Endodermal cell (in vitro differentiated cells): ENCODE data around the gene YWHAG. TPM values are rescaled to one million over a fixed set of nuclear protein-coding genes. Genes with fewer than 3 reads are reported as not detected.
"Not testable (repeated sequence)": the region's sequence is repeated elsewhere in the genome, so short reads cannot be mapped to it uniquely, and the experiment has no call there.

Experiments used
- DNase-seq: peaks from one replicate; pipeline ENCODE4 v3.0.0-alpha.2; 2017
- H3K27ac ChIP-seq: 2 replicates; pipeline ENCODE4 v1.5.1; 2013; ENCODE audit warnings: mild to moderate bottlenecking, low read depth, low read length, moderate library complexity
- H3K27me3 ChIP-seq: 2 replicates; pipeline ENCODE4 v1.6.1; 2013; ENCODE audit warnings: mild to moderate bottlenecking, low read length, moderate library complexity; ENCODE audit not compliant: insufficient read depth, control insufficient read depth, poor library complexity, severe bottlenecking
- H3K36me3 ChIP-seq: 2 replicates; pipeline ENCODE4 v1.7.0; 2013; ENCODE audit warnings: mild to moderate bottlenecking, low read length, moderate library complexity; ENCODE audit not compliant: control insufficient read depth, insufficient read depth
- H3K4me1 ChIP-seq: one replicate; pipeline ENCODE4 v1.7.0; 2013; ENCODE audit warnings: low read length; ENCODE audit not compliant: control insufficient read depth, insufficient read depth
- H3K4me3 ChIP-seq: 2 replicates; pipeline ENCODE4 v1.5.1; 2013; ENCODE audit warnings: mild to moderate bottlenecking, low read length, moderate library complexity
- H3K9ac ChIP-seq: 2 replicates; pipeline ENCODE4 v1.6.1; 2013; ENCODE audit warnings: mild to moderate bottlenecking, low read length, moderate library complexity; ENCODE audit not compliant: poor library complexity, severe bottlenecking; ENCODE audit errors: extremely low read depth
- H3K9me3 ChIP-seq: 2 replicates; pipeline ENCODE4 v1.6.1; 2013; ENCODE audit warnings: mild to moderate bottlenecking, low read length, moderate library complexity; ENCODE audit not compliant: control insufficient read depth
- H3K27ac Mint-ChIP-seq: 2 replicates; pipeline ENCODE4 v1.8.0; 2020; ENCODE audit warnings: mixed read lengths
- H3K27me3 Mint-ChIP-seq: 2 replicates; pipeline ENCODE4 v1.8.0; 2021; ENCODE audit warnings: mild to moderate bottlenecking, mixed read lengths; ENCODE audit not compliant: insufficient read depth
- H3K36me3 Mint-ChIP-seq: 2 replicates; pipeline ENCODE4 v1.8.0; 2020; ENCODE audit warnings: low read depth, mixed read lengths
- H3K4me1 Mint-ChIP-seq: 2 replicates; pipeline ENCODE4 v1.8.0; 2020; ENCODE audit warnings: mixed read lengths
- H3K4me3 Mint-ChIP-seq: 2 replicates; pipeline ENCODE4 v1.8.0; 2020; ENCODE audit warnings: mild to moderate bottlenecking, moderate library complexity, mixed read lengths
- H3K9me3 Mint-ChIP-seq: 2 replicates; pipeline ENCODE4 v1.8.0; 2020; ENCODE audit warnings: mild to moderate bottlenecking, mixed read lengths
- CTCF ChIP-seq: fragments of 200-600 bp; sonication (generic); conservative IDR thresholded peaks from 2 replicates; pipeline ENCODE4 v1.5.0; 2021; ENCODE audit warnings: antibody characterized with exemption, mild to moderate bottlenecking
- WGBS, 2 experiments: methylation state at CpG; one replicate each; pipeline versions ENCODE4 v1.1.5 to v1.1.7; 2013; ENCODE audit warnings: missing lambda C conversion rate in 2 of 2, mixed read lengths in 1 of 2; ENCODE audit not compliant: insufficient coverage in 1 of 2, insufficient read length in 1 of 2; 5-methylcytosine and 5-hydroxymethylcytosine counted together
- total RNA-seq, 2 donors: library from RNA; stranded (reverse); fragmentation: NEBNext Ultra II Directional in 1 of 2; extraction: Animal tissue kit (Norgen Biotek cat#: 25700) in 1 of 2; gene quantifications; 2 replicates in 1 of 2; 3 replicates in 1 of 2; pipeline ENCODE4 v1.2.1, GENCODE V29; 2021

Gene YWHAG
- total RNA-seq, 2 donors from 2014 or later = 148 TPM

- H3K27ac ChIP-seq = no peak overlapping the region
- H3K9ac ChIP-seq = no peak overlapping the region
These were observed 66.6 kb downstream of the YWHAG start for GRCh38 chr7:76292213-76292573.

GRCh38 chr7:76291351-76292212 lies 67.2 kb downstream of the YWHAG start:
- H3K4me3 Mint-ChIP-seq = no peak overlapping the region
- peak overlapping the region; percentile 82 for H3K27ac Mint-ChIP-seq
- Histone ChIP-seq H3K36me3 (no peaks in the 10 kb centered on the region), H3K27me3 (no peaks in the 10 kb centered on the region), H3K9me3 (no peaks in the 10 kb centered on the region), H3K4me3 (no peak overlapping the region), H3K4me1 (no peaks in the 10 kb centered on the region), H3K27ac (peak overlapping the region; percentile 21), H3K9ac (no peak overlapping the region)
- H3K27me3 Mint-ChIP-seq = no peaks in the 10 kb centered on the region
- H3K4me1 Mint-ChIP-seq = peaks cover 9% of the 10 kb centered on the region
- WGBS, 2 experiments = 36% methylated on average over 20 to 29 of the region's 30 CpGs
- no peaks in the 10 kb centered on the region for H3K9me3 Mint-ChIP-seq
- DNase-seq = peak; percentile 99
- peak; percentile 98 for TF ChIP-seq CTCF
- H3K36me3 Mint-ChIP-seq = no peaks in the 10 kb centered on the region

More at GRCh38 chr7:76292213-76292573, 66.6 kb downstream of the YWHAG start:
- H3K4me3 ChIP-seq = no peak overlapping the region
- H3K27me3 ChIP-seq = no peaks in the 10 kb centered on the region
- H3K9me3 ChIP-seq = no peaks in the 10 kb centered on the region
- TF ChIP-seq CTCF = no peak
- Mint-ChIP-seq H3K27ac (peak overlapping the region; percentile 81), H3K36me3 (no peaks in the 10 kb centered on the region), H3K27me3 (no peaks in the 10 kb centered on the region), H3K4me3 (no peak overlapping the region), H3K9me3 (no peaks in the 10 kb centered on the region), H3K4me1 (peaks cover 9% of the 10 kb centered on the region)
- no peaks in the 10 kb centered on the region for H3K4me1 ChIP-seq
- 86% methylated on average over 5 of the region's 5 CpGs; no CpG with 5 or more reads in 1 of the 2 experiments for WGBS, 2 experiments
- no peak for DNase-seq
- no peaks in the 10 kb centered on the region for H3K36me3 ChIP-seq

GRCh38 chr7:76290847-76291350 lies 67.9 kb downstream of the YWHAG start:
- DNase-seq, H3K9me3 Mint-ChIP-seq, H3K4me3 Mint-ChIP-seq, H3K27ac ChIP-seq, H3K4me1 Mint-ChIP-seq, H3K4me3 ChIP-seq, H3K9me3 ChIP-seq, H3K27me3 ChIP-seq, H3K36me3 Mint-ChIP-seq, H3K9ac ChIP-seq, H3K27me3 Mint-ChIP-seq, H3K4me1 ChIP-seq, H3K36me3 ChIP-seq: not testable (repeated sequence)
- 85 to 95% methylated on average over 6 of the region's 6 CpGs for WGBS, 2 experiments
- H3K27ac Mint-ChIP-seq = peak overlapping the region; percentile 82
